DND-41 (cell line): Measurements from ENCODE around the gene GLS.

Experiments used
- ATAC-seq: fragments of 200-7000 bp; cut with Tn5 transposase; 3 replicates; pipeline ENCODE4 v1.9.1; 2021; ENCODE audit warnings: low read depth; ENCODE audit not compliant: insufficient read depth
- DNase-seq: peaks from one replicate; pipeline ENCODE4 v3.0.0-alpha.2; 2020
- H2AFZ ChIP-seq: 2 replicates; pipeline ENCODE4 v1.6.0; 2012; ENCODE audit warnings: low read depth, low read length
- H3K27ac ChIP-seq: 2 replicates; pipeline ENCODE4 v1.5.1; 2012; ENCODE audit warnings: low read length, inconsistent platforms
- H3K27me3 ChIP-seq: fragments of 200-600 bp; sonication (generic); 2 replicates; pipeline ENCODE4 v1.6.0; 2012; ENCODE audit warnings: low read length, mild to moderate bottlenecking, inconsistent platforms; ENCODE audit not compliant: insufficient read depth, poor library complexity
- H3K36me3 ChIP-seq: 2 replicates; pipeline ENCODE4 v1.5.1; 2012; ENCODE audit warnings: low read length, inconsistent platforms; ENCODE audit not compliant: insufficient read depth
- H3K4me1 ChIP-seq: 2 replicates; pipeline ENCODE4 v1.5.1; 2012; ENCODE audit warnings: mild to moderate bottlenecking, low read length; ENCODE audit not compliant: insufficient read depth
- H3K4me2 ChIP-seq: 2 replicates; pipeline ENCODE4 v1.6.0; 2012; ENCODE audit warnings: mild to moderate bottlenecking, moderate library complexity, low read length, inconsistent platforms; ENCODE audit not compliant: insufficient read depth
- H3K4me3 ChIP-seq, 2 experiments: fragments of 200-600 bp in 1 of 2; shearing (Covaris generic) in 1 of 2; 2 replicates each; pipeline ENCODE4 v1.5.1; 2012 to 2016; ENCODE audit warnings: inconsistent platforms in 2 of 2, low read length in 2 of 2, mild to moderate bottlenecking in 2 of 2, low read depth in 1 of 2, moderate library complexity in 1 of 2
- H3K79me2 ChIP-seq: 2 replicates; pipeline ENCODE4 v1.6.0; 2012; ENCODE audit warnings: low read length, inconsistent platforms; ENCODE audit not compliant: insufficient read depth
- H3K9ac ChIP-seq: 2 replicates; pipeline ENCODE4 v1.6.0; 2012; ENCODE audit warnings: low read depth, mild to moderate bottlenecking, inconsistent platforms, low read length, moderate library complexity
- H3K9me3 ChIP-seq: 2 replicates; pipeline ENCODE4 v1.5.1; 2012; ENCODE audit warnings: low read length, moderate library complexity, mild to moderate bottlenecking, inconsistent platforms; ENCODE audit not compliant: insufficient read depth, severe bottlenecking
- H4K20me1 ChIP-seq: 2 replicates; pipeline ENCODE4 v1.6.0; 2012; ENCODE audit warnings: low read length; ENCODE audit not compliant: insufficient read depth
- CTCF ChIP-seq: IDR thresholded peaks from 2 replicates; pipeline ENCODE4 v1.5.1; 2012; ENCODE audit warnings: borderline replicate concordance, low read length, moderate library complexity, mild to moderate bottlenecking; ENCODE audit not compliant: poor library complexity, severe bottlenecking; ENCODE audit errors: extremely low read depth
- EZH2 ChIP-seq: IDR thresholded peaks from 3 replicates; pipeline ENCODE4 v1.6.1; 2012; ENCODE audit warnings: borderline replicate concordance, low read depth, mild to moderate bottlenecking, moderate library complexity, low read length, inconsistent platforms; ENCODE audit not compliant: severe bottlenecking

Gene GLS

GRCh38 chr2:190974629-190975361, 94.2 kb downstream of the GLS start:
- Histone ChIP-seq H2AFZ (no peak overlapping the region), H3K4me3 (no peak overlapping the region), H3K4me1 (no peaks in the 10 kb centered on the region), H3K4me2 (no peak overlapping the region), H4K20me1 (no peaks in the 10 kb centered on the region), H3K9ac (no peak overlapping the region), H3K79me2 (no peaks in the 10 kb centered on the region), H3K27ac (no peak overlapping the region), H3K27me3 (no peaks in the 10 kb centered on the region), H3K9me3 (no peaks in the 10 kb centered on the region), H3K36me3 (peaks cover 94% of the 10 kb centered on the region)
- DNase-seq (no peak), ATAC-seq (no peak)
- no peak for TF ChIP-seq EZH2
- no peak for TF ChIP-seq CTCF

GRCh38 chr2:190976521-190976920, 95.9 kb downstream of the GLS start:
- Histone ChIP-seq H3K4me2 (no peak overlapping the region), H3K9ac (no peak overlapping the region), H3K79me2 (no peaks in the 10 kb centered on the region), H2AFZ (no peak overlapping the region), H3K9me3 (no peaks in the 10 kb centered on the region), H3K27ac (no peak overlapping the region), H3K4me1 (no peaks in the 10 kb centered on the region), H4K20me1 (no peaks in the 10 kb centered on the region), H3K27me3 (no peaks in the 10 kb centered on the region), H3K36me3 (peaks cover 94% of the 10 kb centered on the region), H3K4me3 (no peak overlapping the region)
- DNase-seq (no peak), ATAC-seq (no peak)
- TF ChIP-seq EZH2 (no peak), CTCF (no peak)

- no peaks in the 10 kb centered on the region for H3K27me3 ChIP-seq
- no peak overlapping the region for H2AFZ ChIP-seq
- H3K4me2 ChIP-seq = no peak overlapping the region
- ATAC-seq (no peak), DNase-seq (no peak)
- no peaks in the 10 kb centered on the region for H3K4me1 ChIP-seq
- no peak overlapping the region for H3K9ac ChIP-seq
- TF ChIP-seq EZH2 = no peak
- no peak for TF ChIP-seq CTCF
- no peaks in the 10 kb centered on the region for H3K79me2 ChIP-seq
- H3K36me3 ChIP-seq = peaks cover 95% of the 10 kb centered on the region
- no peak overlapping the region for H3K4me3 ChIP-seq
- H3K9me3 ChIP-seq = no peaks in the 10 kb centered on the region
- no peaks in the 10 kb centered on the region for H4K20me1 ChIP-seq
- H3K27ac ChIP-seq = no peak overlapping the region
These were observed 96.9 kb downstream of the GLS start for GRCh38 chr2:190977505-190977904.
